DMS153 treated with DMSO at 0.1 percent for 48 hours (cell line): ENCODE results near the gene SIRPA.

Experiments
- DNase-seq: peaks from one replicate; lab custom pipeline; 2025; ENCODE audit not compliant: unreplicated experiment; lab: John Stamatoyannopoulos, UW

SIRPA gene

DNA sequence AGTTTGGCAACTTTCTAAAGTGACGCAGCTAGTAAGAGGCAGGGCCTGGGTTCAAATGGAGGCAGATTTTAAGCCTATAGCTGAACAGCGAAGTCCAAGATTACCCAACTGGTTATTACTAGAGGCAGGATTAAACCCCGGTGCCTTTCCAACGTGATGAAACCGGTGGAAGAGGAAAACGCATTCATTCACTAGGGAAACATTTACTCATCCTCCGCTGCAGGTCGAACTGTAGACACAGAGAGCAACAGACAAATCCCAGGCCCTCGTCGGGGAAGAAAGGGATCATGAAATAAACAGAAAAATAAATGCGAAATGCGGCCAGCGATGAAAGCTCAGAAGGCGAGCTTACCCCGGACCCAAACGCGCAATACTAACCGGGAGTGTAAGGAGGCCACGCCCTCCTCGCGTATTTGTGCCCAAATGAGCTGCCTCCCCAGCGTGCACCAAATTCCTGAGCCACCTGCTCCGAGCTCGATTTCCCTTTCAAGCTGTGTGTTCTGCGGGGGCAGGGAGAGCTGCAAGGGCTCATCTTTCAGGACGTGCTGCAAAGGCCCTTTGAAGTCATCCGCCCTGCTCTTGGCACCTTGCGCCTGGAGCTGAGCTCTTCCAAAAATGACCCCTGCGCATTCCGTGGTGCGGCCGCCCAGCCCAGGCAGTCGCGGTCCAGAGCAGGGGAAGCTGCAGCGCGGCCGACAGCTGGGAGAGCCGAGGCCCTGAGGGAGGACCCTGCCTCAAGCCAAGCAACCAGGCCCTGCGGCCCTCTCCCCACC is 51.7 kb downstream of the SIRPA start:
- no peak for DNase-seq

GRCh38 chr20:1947535-1947846 is 52.3 kb downstream of the SIRPA start:
- DNase-seq: no peak

DNA sequence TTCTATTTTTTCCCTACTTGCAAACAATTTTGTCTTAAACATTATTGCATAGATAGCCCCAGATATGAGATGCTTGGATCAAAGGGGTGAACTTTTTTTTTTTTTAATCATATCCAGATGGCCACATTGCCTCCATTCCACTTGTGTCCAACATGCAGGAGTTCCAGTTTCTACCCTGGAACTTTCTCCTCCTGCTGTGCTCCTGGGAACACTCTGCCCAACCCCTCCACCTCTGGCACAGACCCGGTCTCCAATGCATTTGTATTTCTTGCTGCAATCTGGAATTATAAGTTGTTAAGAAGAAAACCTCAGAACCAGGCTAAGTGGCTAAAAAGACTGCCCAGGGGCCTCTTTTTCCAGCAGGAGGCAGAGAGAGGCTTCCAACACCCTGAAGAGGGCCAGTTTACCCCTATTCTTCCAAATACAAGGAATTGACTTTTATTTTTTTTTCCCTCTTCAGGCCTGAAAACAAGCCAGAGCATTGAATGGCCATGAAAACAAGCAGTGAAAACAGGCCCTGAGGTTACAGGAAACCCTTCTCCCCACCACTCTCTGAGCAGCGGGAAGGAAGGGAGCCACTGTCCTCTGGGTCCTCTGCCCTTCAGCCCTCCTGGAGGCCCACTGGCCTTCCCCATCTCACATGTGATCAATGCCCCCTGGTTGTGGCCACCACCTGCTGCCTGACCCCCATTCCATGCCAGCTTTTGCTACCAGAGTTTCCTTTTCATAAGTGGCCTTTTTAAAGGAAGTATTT is 54.3 kb downstream of the SIRPA start:
- DNase-seq: no peak

DNA sequence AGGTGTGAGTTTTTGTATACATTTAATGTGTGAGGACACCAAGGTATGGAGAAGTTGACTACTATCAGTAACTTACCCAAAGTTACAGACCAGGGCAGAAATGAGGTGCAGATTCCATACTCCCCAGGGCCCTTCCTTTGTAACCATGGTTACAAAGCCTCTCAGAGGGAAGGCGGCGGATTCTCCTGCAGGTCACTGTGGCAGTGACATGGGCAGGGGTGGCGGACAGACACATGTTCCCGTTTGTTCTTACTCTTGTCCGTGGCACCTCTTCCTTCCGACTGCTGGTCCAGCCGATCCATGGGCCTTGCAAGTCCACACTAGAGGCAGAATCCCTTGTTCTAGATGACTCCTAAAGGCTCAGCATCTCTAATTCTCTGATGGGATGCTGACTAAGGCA is 55.6 kb downstream of the SIRPA start:
- no peak for DNase-seq

GRCh38 chr20:1951436-1952115 is 56.4 kb downstream of the SIRPA start:
- no peak for DNase-seq

GRCh38 chr20:1952737-1953530 is 57.7 kb downstream of the SIRPA start:
- no peak for DNase-seq

GRCh38 chr20:1953621-1954020 is 58.4 kb downstream of the SIRPA start:
- no peak for DNase-seq

DNA sequence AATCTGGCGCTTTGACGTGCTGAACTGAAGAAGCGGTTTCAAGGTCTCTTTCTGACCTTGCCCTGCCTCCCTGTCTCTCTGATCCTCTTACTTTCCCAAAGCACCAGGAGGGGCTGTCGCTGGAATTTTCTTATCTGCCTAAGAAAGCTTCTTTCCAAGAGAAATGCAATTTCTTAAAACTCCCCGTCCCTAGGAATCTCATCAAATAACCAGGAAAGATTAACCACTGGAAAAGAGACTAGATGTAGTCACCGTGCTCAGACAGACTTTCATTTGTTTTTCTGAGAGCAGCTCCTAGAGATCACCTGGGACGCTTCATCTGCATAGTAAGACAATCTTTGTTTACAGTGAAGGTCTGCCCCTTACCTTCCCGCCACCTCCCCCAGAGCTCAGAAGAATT is 60.0 kb downstream of the SIRPA start:
- DNase-seq: no peak

DNA sequence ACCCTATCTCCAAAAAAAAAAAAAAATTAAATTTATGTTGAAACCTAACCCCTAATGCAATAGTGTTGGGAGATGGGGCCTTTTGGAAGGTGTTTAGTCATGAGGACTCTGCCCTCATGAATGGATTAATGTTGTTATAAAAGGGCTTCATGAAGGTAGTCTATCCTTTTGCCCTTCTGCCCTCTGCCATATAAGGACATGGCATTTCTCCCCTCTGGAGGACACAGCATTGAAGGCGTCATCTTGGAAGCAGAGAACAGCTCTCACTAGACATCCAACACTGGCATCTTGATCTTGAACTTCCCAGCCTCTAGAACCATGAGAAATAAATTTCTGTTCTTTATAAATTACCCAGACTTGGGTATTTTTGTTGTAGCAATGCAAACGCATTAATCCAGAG is 63.2 kb downstream of the SIRPA start:
- no peak for DNase-seq

- DNase-seq: no peak
Observed at GRCh38 chr20:1959156-1959555, 63.9 kb downstream of the SIRPA start.

DNA sequence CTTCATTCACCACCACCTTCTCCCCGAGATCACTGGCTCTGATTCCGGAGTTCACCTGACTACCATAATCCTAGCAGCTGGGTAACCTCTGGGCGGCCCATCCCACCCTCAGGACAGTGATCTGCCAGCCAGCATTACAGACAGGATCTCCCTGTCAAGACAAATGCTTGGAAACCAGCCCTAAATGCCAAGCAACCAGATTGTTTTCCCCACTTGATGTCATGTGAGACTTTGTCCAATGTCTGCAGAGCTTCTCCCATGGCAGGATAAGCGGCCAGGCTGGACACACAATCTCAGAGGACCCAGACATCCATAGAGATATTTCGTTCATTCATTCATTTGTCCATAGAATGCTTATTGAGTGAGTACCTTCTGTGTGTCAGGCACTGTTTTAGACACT is 66.2 kb downstream of the SIRPA start:
- no peak for DNase-seq

DNA sequence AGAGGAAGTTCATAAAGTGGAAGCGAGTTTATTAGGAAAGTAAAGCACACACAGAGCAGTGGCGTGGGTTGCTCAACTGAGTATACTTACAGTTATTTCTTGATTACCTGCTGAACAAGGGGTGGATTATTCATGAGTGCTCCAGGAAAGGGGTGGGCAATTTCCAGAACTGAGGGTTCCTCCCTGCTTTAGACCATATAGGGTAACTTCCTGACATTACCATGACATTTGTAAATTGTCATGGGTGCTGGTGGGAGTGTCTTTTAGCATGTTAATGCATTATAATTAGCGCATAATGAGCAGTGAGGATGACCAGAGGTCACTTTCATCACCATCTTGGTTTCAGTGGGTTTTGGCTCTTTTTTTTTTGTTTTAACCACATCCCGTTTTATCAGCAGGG is 68.9 kb downstream of the SIRPA start:
- no peak for DNase-seq

DNA sequence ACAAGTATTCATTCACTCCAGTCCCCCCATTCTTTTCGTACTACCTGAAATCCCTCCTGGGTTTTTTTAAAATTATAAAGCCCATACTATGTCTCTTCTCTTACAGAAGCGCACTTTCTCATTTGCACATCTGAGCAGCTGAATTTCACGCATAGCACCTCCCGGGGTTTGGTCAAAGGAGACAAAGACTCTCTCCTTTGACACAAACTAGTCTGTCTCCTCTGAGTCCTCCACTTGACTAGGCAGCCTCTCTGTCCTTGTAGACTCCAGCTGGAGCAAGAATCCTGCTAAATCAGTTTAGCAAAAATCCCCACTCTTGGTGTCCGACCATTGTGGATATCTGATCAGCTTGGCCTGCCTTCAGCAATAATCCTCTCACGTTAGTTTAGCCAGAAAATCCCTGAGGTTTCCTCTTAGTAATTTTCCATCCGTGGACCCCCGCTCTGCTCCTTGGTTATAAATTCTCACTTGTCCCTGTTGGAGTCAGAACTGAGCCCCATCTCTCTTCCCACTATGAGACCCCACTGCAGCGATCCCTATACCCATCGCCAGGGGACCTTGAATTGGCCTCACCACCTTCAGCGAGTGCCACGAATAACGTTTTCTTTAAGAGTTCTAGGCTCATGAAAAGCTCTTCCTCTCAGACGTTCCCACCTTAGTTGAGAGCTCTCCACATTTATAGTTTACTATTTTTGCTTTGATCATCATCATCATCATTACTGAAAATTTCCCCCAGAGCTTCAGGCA is 69.6 kb downstream of the SIRPA start:
- DNase-seq: no peak

- peak; percentile 31 for DNase-seq
Observed at GRCh38 chr20:1965520-1966351, 70.5 kb downstream of the SIRPA start.

GRCh38 chr20:1968964-1969363 is 73.8 kb downstream of the SIRPA start:
- no peak for DNase-seq

- no peak for DNase-seq
Observed at GRCh38 chr20:1971893-1972586, 76.8 kb downstream of the SIRPA start.

GRCh38 chr20:1973601-1974440 is 78.6 kb downstream of the SIRPA start:
- no peak for DNase-seq

- DNase-seq: no peak
Observed at GRCh38 chr20:1975291-1975690, 80.1 kb downstream of the SIRPA start.
